H1 (cell line): ENCODE measurements around the gene ZC3H18.

ENCODE experiments used
- BACH1 ChIP-seq: IDR thresholded peaks from 2 replicates; pipeline ENCODE4 v1.6.1; 2012; ENCODE audit warnings: low read length, improper control_type of control experiment
- CREB1 ChIP-seq: IDR thresholded peaks from 2 replicates; pipeline ENCODE4 v1.6.1; 2012; ENCODE audit warnings: inconsistent platforms
- CTCF ChIP-seq, 3 experiments: IDR thresholded peaks; 1 replicate in 2 of 3; 2 replicates in 1 of 3; pipeline versions ENCODE4 v1.5.1 to v1.6.1; 2011; ENCODE audit warnings: low read length in 3 of 3, mild to moderate bottlenecking in 3 of 3, inconsistent platforms in 2 of 3, low read depth in 1 of 3, moderate library complexity in 1 of 3; ENCODE audit not compliant: insufficient read depth in 1 of 3; ENCODE audit errors: control extremely low read depth in 1 of 3
- EZH2 ChIP-seq: fragments of 200-600 bp; sonication (generic); IDR thresholded peaks from 2 replicates; pipeline ENCODE4 v1.7.1; 2012; ENCODE audit warnings: low read depth, mild to moderate bottlenecking, moderate library complexity, low read length, inconsistent platforms; ENCODE audit not compliant: severe bottlenecking
- POLR2AphosphoS5 ChIP-seq: IDR thresholded peaks from 2 replicates; pipeline ENCODE4 v1.6.1; 2011; ENCODE audit warnings: low read depth, low read length
- RAD21 ChIP-seq, 2 experiments: IDR thresholded peaks in 1 of 2; conservative IDR thresholded peaks in 1 of 2; 2 replicates each; pipeline ENCODE4 v1.6.1; 2011; ENCODE audit warnings: low read depth in 2 of 2, low read length in 2 of 2, improper control_type of control experiment in 1 of 2, inconsistent platforms in 1 of 2, mild to moderate bottlenecking in 1 of 2, moderate library complexity in 1 of 2
- RBBP5 ChIP-seq: IDR thresholded peaks from 2 replicates; pipeline ENCODE4 v1.7.1; 2012; ENCODE audit warnings: low read depth, mild to moderate bottlenecking, inconsistent platforms, low read length, moderate library complexity, borderline replicate concordance
- RFX5 ChIP-seq: IDR thresholded peaks from 2 replicates; pipeline ENCODE4 v1.6.1; 2011; ENCODE audit warnings: low read depth, low read length, improper control_type of control experiment, borderline replicate concordance
- RNF2 ChIP-seq: fragments of 200-900, 300-1000 bp; sonication (generic); IDR thresholded peaks from 2 replicates; pipeline ENCODE4 v1.7.1; 2016; ENCODE audit warnings: borderline replicate concordance, low read depth, mild to moderate bottlenecking, antibody characterized with exemption, low read length; ENCODE audit not compliant: poor library complexity, severe bottlenecking; ENCODE audit errors: missing control alignments
- SIRT6 ChIP-seq: IDR thresholded peaks from one replicate; pipeline ENCODE4 v1.7.1; 2012; ENCODE audit warnings: low read length, inconsistent platforms
- SUZ12 ChIP-seq: fragments of 200-600 bp; sonication (generic); IDR thresholded peaks from 2 replicates; pipeline ENCODE4 v1.6.1; 2012; ENCODE audit warnings: mild to moderate bottlenecking, inconsistent platforms, low read length, moderate library complexity, mixed read lengths
- TAF7 ChIP-seq: optimal IDR thresholded peaks from 2 replicates; pipeline ENCODE3; 2011; ENCODE audit warnings: low read depth, mild to moderate bottlenecking, inconsistent platforms, low read length, moderate library complexity, borderline replicate concordance
- YY1 ChIP-seq: IDR thresholded peaks from 2 replicates; pipeline ENCODE4 v1.6.1; 2011; ENCODE audit warnings: low read depth, mild to moderate bottlenecking, low read length

- TF ChIP-seq CTCF (IDR thresholded peaks at IDR 0.05; ENCODE audit: control extremely low read depth in 1 of 3, insufficient read depth in 1 of 3, low read depth in 1 of 3, low read length in 3 of 3) (peak in 2 of 3 experiments; percentile 13 to 15; a peak in 2 of 4 replicates), RNF2 (no peak), RAD21 (IDR thresholded peaks at IDR 0.05 in 1 of 2, conservative IDR thresholded peaks at IDR 0.05 in 1 of 2; ENCODE audit: low read depth in 2 of 2, low read length in 2 of 2) (peak in 1 of 2 experiments; percentile 30; a peak in 1 of 4 replicates), CREB1 (no peak), SIRT6 (no peak), TAF7 (no peak), RBBP5 (no peak), RFX5 (no peak), YY1 (no peak), POLR2AphosphoS5 (no peak), BACH1 (no peak), SUZ12 (no peak), EZH2 (no peak)
Observed at GRCh38 chr16:88667461-88667860, 97.3 kb downstream of the ZC3H18 start.
